WTC11 (cell line): ENCODE measurements around the gene CD93. TPM values are rescaled to one million over a fixed set of nuclear protein-coding genes. Genes with fewer than 3 reads are reported as not detected.

Experiments
- ATAC-seq: fragments of 200-7000 bp; cut with Tn5 transposase; 2 replicates; pipeline ENCODE4 v1.10.0; 2021; ENCODE audit warnings: mild to moderate bottlenecking, moderate library complexity
- CTCF ChIA-PET: fragments of 300-600 bp; sonication (Branson Sonifier 250); formaldehyde crosslinking; loops from one replicate; lab custom pipeline; 2021; ENCODE audit warnings: antibody characterized with exemption; lab: Charles Lee
- POLR2A ChIA-PET: fragments of 350-600 bp; sonication (Branson Sonifier 250); formaldehyde crosslinking; loops from one replicate; lab custom pipeline; 2021; ENCODE audit warnings: antibody characterized with exemption; lab: Charles Lee
- DNase-seq: peaks from one replicate; pipeline ENCODE4 v3.0.0; 2021; ENCODE audit warnings: low spot score
- H3K27ac Mint-ChIP-seq: 2 replicates; pipeline ENCODE4 v1.8.0; 2021; ENCODE audit warnings: mixed read lengths
- H3K27me3 Mint-ChIP-seq: 2 replicates; pipeline ENCODE4 v1.8.0; 2021; ENCODE audit warnings: low read depth, mild to moderate bottlenecking, moderate library complexity, mixed read lengths
- H3K36me3 Mint-ChIP-seq: 2 replicates; pipeline ENCODE4 v1.8.0; 2021; ENCODE audit warnings: mixed read lengths
- H3K4me1 Mint-ChIP-seq: 2 replicates; pipeline ENCODE4 v1.8.0; 2022; ENCODE audit warnings: mixed read lengths
- H3K4me3 Mint-ChIP-seq: 2 replicates; pipeline ENCODE4 v1.8.0; 2021; ENCODE audit warnings: mild to moderate bottlenecking, moderate library complexity, mixed read lengths
- H3K9me3 Mint-ChIP-seq: 2 replicates; pipeline ENCODE4 v1.8.0; 2021; ENCODE audit warnings: mixed read lengths
- CBFB ChIP-seq: sonication (generic); formaldehyde crosslinking; IDR thresholded peaks from 2 replicates; pipeline ENCODE4 v1.8.1; 2022; ENCODE audit warnings: mild to moderate bottlenecking, low read depth, missing genetic modification reagents
- ELF4 ChIP-seq: sonication (generic); formaldehyde crosslinking; IDR thresholded peaks from 2 replicates; pipeline ENCODE4 v1.8.1; 2022; ENCODE audit warnings: low read depth, mild to moderate bottlenecking, moderate library complexity, missing genetic modification reagents
- ESRRA ChIP-seq: sonication (generic); formaldehyde crosslinking; IDR thresholded peaks from 2 replicates; pipeline ENCODE4 v1.8.1; 2022; ENCODE audit warnings: mild to moderate bottlenecking, missing genetic modification reagents, borderline replicate concordance
- FOXK1 ChIP-seq: sonication (generic); formaldehyde crosslinking; IDR thresholded peaks from 2 replicates; pipeline ENCODE4 v1.8.0; 2022; ENCODE audit warnings: mild to moderate bottlenecking, moderate library complexity, missing genetic modification reagents
- GABPB1 ChIP-seq: sonication (generic); formaldehyde crosslinking; IDR thresholded peaks from 2 replicates; pipeline ENCODE4 v1.8.1; 2023; ENCODE audit warnings: mild to moderate bottlenecking, missing genetic modification reagents
- GTF2I ChIP-seq: fragments of 250-450 bp; sonication (Bioruptor Pico); conservative IDR thresholded peaks from 2 replicates; pipeline ENCODE4 v1.4.0; 2021; ENCODE audit warnings: mild to moderate bottlenecking
- NFE2L1 ChIP-seq: sonication (generic); formaldehyde crosslinking; IDR thresholded peaks from 2 replicates; pipeline ENCODE4 v1.8.1; 2023; ENCODE audit warnings: missing genetic modification reagents
- RORB ChIP-seq: fragments of 250-450 bp; sonication (Bioruptor Pico); IDR thresholded peaks from 2 replicates; pipeline ENCODE4 v1.9.0; 2021; ENCODE audit warnings: mild to moderate bottlenecking
- TCF7 ChIP-seq: sonication (generic); formaldehyde crosslinking; IDR thresholded peaks from 2 replicates; pipeline ENCODE4 v1.8.0; 2022; ENCODE audit warnings: mild to moderate bottlenecking, low read depth, missing genetic modification reagents, moderate library complexity
- ZNF423 ChIP-seq: fragments of 250-450 bp; sonication (Bioruptor Pico); IDR thresholded peaks from 2 replicates; pipeline ENCODE4 v2.1.2; 2022; ENCODE audit warnings: mild to moderate bottlenecking, moderate library complexity
- total RNA-seq: library from RNA; stranded (reverse); gene quantifications from 3 replicates; pipeline ENCODE4 v1.2.3, GENCODE V29; 2021
- TF ChIP-seq, protein P1 (sequence below): fragments of 250-450 bp; sonication (Bioruptor Pico); IDR thresholded peaks from 2 replicates; pipeline ENCODE4 v1.9.0; 2021; ENCODE audit warnings: mild to moderate bottlenecking, borderline replicate concordance
- TF ChIP-seq, protein P2 (sequence below): sonication (generic); formaldehyde crosslinking; IDR thresholded peaks from 2 replicates; pipeline ENCODE4 v1.8.1; 2022; ENCODE audit warnings: mild to moderate bottlenecking, moderate library complexity, missing genetic modification reagents
- TF ChIP-seq, protein P3 (sequence below): fragments of 250-450 bp; sonication (Bioruptor Pico); IDR thresholded peaks from 2 replicates; pipeline ENCODE4 v2.1.2; 2022; ENCODE audit warnings: mild to moderate bottlenecking, moderate library complexity
- TF ChIP-seq, protein P4 (sequence below): sonication (generic); formaldehyde crosslinking; IDR thresholded peaks from 2 replicates; pipeline ENCODE4 v1.8.0; 2023; ENCODE audit warnings: missing genetic modification reagents
- TF ChIP-seq, protein P5 (sequence below): sonication (generic); formaldehyde crosslinking; conservative IDR thresholded peaks from 2 replicates; pipeline ENCODE4 v1.8.1; 2023; ENCODE audit warnings: mild to moderate bottlenecking, low read depth, missing genetic modification reagents, moderate library complexity
- TF ChIP-seq, protein P6 (sequence below): sonication (generic); formaldehyde crosslinking; IDR thresholded peaks from 2 replicates; pipeline ENCODE4 v1.8.0; 2023; ENCODE audit warnings: mild to moderate bottlenecking, missing genetic modification reagents
- TF ChIP-seq, protein P7 (sequence below): sonication (generic); formaldehyde crosslinking; IDR thresholded peaks from 2 replicates; pipeline ENCODE4 v1.8.0; 2022; ENCODE audit warnings: mild to moderate bottlenecking, missing genetic modification reagents
- TF ChIP-seq, protein P8 (sequence below): sonication (generic); formaldehyde crosslinking; IDR thresholded peaks from 2 replicates; pipeline ENCODE4 v1.8.1; 2022; ENCODE audit warnings: mild to moderate bottlenecking, missing genetic modification reagents, moderate library complexity, borderline replicate concordance
- TF ChIP-seq, protein P9 (sequence below): fragments of 250-450 bp; sonication (Bioruptor Pico); IDR thresholded peaks from 2 replicates; pipeline ENCODE4 v1.9.0; 2021; ENCODE audit warnings: mild to moderate bottlenecking

Gene CD93
- total RNA-seq, 1 experiment from 2014 or later: 0.09 TPM

DNA sequence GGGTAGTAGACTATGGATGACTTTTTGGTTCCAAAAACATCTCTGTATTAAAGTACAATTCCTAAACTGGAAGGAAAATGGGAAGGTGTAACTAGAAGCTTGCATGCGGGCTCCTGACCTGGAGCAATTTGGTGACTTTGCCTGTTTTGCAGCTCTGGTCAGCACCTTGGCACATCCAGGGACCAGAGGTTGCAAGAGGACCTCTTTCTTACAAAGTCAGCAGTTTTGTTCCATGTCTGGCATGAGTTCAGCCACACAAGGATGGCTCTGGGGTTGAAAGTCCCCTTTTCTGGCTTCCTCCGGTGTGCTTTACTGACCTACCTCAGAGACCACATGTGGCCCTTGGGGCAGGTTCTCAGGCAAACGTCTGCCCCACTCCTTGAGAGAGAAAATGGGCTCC is 22.7 kb upstream of the CD93 start (continued):
- TF ChIP-seq, protein P1, sequence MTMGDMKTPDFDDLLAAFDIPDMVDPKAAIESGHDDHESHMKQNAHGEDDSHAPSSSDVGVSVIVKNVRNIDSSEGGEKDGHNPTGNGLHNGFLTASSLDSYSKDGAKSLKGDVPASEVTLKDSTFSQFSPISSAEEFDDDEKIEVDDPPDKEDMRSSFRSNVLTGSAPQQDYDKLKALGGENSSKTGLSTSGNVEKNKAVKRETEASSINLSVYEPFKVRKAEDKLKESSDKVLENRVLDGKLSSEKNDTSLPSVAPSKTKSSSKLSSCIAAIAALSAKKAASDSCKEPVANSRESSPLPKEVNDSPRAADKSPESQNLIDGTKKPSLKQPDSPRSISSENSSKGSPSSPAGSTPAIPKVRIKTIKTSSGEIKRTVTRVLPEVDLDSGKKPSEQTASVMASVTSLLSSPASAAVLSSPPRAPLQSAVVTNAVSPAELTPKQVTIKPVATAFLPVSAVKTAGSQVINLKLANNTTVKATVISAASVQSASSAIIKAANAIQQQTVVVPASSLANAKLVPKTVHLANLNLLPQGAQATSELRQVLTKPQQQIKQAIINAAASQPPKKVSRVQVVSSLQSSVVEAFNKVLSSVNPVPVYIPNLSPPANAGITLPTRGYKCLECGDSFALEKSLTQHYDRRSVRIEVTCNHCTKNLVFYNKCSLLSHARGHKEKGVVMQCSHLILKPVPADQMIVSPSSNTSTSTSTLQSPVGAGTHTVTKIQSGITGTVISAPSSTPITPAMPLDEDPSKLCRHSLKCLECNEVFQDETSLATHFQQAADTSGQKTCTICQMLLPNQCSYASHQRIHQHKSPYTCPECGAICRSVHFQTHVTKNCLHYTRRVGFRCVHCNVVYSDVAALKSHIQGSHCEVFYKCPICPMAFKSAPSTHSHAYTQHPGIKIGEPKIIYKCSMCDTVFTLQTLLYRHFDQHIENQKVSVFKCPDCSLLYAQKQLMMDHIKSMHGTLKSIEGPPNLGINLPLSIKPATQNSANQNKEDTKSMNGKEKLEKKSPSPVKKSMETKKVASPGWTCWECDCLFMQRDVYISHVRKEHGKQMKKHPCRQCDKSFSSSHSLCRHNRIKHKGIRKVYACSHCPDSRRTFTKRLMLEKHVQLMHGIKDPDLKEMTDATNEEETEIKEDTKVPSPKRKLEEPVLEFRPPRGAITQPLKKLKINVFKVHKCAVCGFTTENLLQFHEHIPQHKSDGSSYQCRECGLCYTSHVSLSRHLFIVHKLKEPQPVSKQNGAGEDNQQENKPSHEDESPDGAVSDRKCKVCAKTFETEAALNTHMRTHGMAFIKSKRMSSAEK (CRISPR knock-in tag): no peak
- TF ChIP-seq TCF7 (CRISPR knock-in tag) (no peak), GTF2I (CRISPR knock-in tag) (no peak), ESRRA (no peak), CBFB (no peak), NFE2L1 (no peak), GABPB1 (no peak)
- TF ChIP-seq, protein P2, sequence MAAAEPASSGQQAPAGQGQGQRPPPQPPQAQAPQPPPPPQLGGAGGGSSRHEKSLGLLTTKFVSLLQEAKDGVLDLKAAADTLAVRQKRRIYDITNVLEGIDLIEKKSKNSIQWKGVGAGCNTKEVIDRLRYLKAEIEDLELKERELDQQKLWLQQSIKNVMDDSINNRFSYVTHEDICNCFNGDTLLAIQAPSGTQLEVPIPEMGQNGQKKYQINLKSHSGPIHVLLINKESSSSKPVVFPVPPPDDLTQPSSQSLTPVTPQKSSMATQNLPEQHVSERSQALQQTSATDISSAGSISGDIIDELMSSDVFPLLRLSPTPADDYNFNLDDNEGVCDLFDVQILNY: no peak
- TF ChIP-seq, protein P3, sequence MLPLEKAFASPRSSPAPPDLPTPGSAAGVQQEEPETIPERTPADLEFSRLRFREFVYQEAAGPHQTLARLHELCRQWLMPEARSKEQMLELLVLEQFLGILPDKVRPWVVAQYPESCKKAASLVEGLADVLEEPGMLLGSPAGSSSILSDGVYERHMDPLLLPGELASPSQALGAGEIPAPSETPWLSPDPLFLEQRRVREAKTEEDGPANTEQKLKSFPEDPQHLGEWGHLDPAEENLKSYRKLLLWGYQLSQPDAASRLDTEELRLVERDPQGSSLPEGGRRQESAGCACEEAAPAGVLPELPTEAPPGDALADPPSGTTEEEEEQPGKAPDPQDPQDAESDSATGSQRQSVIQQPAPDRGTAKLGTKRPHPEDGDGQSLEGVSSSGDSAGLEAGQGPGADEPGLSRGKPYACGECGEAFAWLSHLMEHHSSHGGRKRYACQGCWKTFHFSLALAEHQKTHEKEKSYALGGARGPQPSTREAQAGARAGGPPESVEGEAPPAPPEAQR (CRISPR knock-in tag): no peak
- TF ChIP-seq, protein P4, sequence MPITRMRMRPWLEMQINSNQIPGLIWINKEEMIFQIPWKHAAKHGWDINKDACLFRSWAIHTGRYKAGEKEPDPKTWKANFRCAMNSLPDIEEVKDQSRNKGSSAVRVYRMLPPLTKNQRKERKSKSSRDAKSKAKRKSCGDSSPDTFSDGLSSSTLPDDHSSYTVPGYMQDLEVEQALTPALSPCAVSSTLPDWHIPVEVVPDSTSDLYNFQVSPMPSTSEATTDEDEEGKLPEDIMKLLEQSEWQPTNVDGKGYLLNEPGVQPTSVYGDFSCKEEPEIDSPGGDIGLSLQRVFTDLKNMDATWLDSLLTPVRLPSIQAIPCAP (CRISPR knock-in tag): no peak

DNA sequence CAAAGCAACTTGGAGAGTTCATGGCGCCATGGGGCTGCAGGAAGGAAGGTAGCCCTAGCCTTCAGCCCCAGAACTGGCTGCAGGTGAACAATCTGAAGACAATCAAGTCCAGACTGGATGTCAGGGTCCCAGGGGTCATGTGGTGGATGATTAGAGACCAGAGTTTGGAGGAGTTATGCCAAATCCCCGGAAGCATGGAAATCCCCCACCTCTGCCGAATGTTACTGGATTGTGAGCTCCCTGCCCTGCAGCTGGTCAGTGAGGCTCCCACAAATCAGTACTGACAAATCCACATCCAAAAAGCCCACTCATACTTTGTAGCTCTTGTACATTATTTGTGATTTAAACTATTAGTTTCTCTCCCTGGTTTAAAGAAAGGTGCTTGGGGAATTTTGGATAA is 21.3 kb upstream of the CD93 start:
- Mint-ChIP-seq H3K27me3 (no peaks in the 10 kb centered on the region; the same call in 1 of the 2 replicates), H3K27ac (no peak overlapping the region), H3K9me3 (no peaks in the 10 kb centered on the region), H3K4me1 (no peaks in the 10 kb centered on the region), H3K4me3 (no peak overlapping the region), H3K36me3 (no peaks in the 10 kb centered on the region)
- ChIA-PET CTCF (interaction anchor here (0.6 to 1.7 kb wide), 3 partner anchors 93 to 416 kb away, joined by 3 to 9 read pairs (median 3); no protein-coding TSS in a partner anchor), POLR2A (no interaction called here)
- DNase-seq: no peak
- ATAC-seq: no peak
- no peak for TF ChIP-seq ZNF423
- no peak for TF ChIP-seq RORB (CRISPR knock-in tag)
- TF ChIP-seq, protein P5, sequence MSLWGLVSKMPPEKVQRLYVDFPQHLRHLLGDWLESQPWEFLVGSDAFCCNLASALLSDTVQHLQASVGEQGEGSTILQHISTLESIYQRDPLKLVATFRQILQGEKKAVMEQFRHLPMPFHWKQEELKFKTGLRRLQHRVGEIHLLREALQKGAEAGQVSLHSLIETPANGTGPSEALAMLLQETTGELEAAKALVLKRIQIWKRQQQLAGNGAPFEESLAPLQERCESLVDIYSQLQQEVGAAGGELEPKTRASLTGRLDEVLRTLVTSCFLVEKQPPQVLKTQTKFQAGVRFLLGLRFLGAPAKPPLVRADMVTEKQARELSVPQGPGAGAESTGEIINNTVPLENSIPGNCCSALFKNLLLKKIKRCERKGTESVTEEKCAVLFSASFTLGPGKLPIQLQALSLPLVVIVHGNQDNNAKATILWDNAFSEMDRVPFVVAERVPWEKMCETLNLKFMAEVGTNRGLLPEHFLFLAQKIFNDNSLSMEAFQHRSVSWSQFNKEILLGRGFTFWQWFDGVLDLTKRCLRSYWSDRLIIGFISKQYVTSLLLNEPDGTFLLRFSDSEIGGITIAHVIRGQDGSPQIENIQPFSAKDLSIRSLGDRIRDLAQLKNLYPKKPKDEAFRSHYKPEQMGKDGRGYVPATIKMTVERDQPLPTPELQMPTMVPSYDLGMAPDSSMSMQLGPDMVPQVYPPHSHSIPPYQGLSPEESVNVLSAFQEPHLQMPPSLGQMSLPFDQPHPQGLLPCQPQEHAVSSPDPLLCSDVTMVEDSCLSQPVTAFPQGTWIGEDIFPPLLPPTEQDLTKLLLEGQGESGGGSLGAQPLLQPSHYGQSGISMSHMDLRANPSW (CRISPR knock-in tag): no peak
- no peak for TF ChIP-seq ELF4 (CRISPR knock-in tag)
- TF ChIP-seq, protein P6, sequence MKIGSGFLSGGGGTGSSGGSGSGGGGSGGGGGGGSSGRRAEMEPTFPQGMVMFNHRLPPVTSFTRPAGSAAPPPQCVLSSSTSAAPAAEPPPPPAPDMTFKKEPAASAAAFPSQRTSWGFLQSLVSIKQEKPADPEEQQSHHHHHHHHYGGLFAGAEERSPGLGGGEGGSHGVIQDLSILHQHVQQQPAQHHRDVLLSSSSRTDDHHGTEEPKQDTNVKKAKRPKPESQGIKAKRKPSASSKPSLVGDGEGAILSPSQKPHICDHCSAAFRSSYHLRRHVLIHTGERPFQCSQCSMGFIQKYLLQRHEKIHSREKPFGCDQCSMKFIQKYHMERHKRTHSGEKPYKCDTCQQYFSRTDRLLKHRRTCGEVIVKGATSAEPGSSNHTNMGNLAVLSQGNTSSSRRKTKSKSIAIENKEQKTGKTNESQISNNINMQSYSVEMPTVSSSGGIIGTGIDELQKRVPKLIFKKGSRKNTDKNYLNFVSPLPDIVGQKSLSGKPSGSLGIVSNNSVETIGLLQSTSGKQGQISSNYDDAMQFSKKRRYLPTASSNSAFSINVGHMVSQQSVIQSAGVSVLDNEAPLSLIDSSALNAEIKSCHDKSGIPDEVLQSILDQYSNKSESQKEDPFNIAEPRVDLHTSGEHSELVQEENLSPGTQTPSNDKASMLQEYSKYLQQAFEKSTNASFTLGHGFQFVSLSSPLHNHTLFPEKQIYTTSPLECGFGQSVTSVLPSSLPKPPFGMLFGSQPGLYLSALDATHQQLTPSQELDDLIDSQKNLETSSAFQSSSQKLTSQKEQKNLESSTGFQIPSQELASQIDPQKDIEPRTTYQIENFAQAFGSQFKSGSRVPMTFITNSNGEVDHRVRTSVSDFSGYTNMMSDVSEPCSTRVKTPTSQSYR: no peak
- no peak for TF ChIP-seq FOXK1 (CRISPR knock-in tag)
- TF ChIP-seq, protein P7, sequence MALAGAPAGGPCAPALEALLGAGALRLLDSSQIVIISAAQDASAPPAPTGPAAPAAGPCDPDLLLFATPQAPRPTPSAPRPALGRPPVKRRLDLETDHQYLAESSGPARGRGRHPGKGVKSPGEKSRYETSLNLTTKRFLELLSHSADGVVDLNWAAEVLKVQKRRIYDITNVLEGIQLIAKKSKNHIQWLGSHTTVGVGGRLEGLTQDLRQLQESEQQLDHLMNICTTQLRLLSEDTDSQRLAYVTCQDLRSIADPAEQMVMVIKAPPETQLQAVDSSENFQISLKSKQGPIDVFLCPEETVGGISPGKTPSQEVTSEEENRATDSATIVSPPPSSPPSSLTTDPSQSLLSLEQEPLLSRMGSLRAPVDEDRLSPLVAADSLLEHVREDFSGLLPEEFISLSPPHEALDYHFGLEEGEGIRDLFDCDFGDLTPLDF: no peak
- TF ChIP-seq, protein P8, sequence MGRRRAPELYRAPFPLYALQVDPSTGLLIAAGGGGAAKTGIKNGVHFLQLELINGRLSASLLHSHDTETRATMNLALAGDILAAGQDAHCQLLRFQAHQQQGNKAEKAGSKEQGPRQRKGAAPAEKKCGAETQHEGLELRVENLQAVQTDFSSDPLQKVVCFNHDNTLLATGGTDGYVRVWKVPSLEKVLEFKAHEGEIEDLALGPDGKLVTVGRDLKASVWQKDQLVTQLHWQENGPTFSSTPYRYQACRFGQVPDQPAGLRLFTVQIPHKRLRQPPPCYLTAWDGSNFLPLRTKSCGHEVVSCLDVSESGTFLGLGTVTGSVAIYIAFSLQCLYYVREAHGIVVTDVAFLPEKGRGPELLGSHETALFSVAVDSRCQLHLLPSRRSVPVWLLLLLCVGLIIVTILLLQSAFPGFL (CRISPR knock-in tag): no peak
- TF ChIP-seq, protein P9, sequence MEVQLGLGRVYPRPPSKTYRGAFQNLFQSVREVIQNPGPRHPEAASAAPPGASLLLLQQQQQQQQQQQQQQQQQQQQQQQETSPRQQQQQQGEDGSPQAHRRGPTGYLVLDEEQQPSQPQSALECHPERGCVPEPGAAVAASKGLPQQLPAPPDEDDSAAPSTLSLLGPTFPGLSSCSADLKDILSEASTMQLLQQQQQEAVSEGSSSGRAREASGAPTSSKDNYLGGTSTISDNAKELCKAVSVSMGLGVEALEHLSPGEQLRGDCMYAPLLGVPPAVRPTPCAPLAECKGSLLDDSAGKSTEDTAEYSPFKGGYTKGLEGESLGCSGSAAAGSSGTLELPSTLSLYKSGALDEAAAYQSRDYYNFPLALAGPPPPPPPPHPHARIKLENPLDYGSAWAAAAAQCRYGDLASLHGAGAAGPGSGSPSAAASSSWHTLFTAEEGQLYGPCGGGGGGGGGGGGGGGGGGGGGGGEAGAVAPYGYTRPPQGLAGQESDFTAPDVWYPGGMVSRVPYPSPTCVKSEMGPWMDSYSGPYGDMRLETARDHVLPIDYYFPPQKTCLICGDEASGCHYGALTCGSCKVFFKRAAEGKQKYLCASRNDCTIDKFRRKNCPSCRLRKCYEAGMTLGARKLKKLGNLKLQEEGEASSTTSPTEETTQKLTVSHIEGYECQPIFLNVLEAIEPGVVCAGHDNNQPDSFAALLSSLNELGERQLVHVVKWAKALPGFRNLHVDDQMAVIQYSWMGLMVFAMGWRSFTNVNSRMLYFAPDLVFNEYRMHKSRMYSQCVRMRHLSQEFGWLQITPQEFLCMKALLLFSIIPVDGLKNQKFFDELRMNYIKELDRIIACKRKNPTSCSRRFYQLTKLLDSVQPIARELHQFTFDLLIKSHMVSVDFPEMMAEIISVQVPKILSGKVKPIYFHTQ (CRISPR knock-in tag): no peak
